NCI-H2107 treated with DMSO at 0.1 percent for 48 hours (cell line): ENCODE measurements around the gene TBL1X.
A peak's percentile ranks its signal among the peaks of the same experiment; 100 is the strongest.

Experiments
- DNase-seq: peaks from one replicate; lab custom pipeline; 2025; ENCODE audit not compliant: unreplicated experiment; lab: John Stamatoyannopoulos, UW

Gene TBL1X

DNA sequence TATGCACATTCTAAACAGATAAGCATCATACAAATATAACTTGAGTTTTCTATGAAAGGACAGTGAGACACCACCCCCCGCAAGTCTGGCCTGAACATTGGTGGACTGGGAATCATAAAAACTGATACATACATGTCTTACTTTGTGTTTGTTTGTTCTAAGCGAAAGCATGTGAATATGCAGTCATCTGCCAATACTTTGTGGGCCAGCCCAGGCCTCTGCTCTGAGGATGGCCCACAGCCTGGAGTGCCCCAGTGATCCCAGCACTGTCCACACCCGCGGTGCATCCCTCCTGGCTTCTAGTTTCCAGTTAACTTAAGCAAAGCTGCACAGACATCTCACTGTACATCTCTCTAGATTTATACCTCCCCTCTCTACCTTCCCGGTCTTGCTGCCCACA, 154.3 kb downstream of the TBL1X start:
- no peak for DNase-seq

DNA sequence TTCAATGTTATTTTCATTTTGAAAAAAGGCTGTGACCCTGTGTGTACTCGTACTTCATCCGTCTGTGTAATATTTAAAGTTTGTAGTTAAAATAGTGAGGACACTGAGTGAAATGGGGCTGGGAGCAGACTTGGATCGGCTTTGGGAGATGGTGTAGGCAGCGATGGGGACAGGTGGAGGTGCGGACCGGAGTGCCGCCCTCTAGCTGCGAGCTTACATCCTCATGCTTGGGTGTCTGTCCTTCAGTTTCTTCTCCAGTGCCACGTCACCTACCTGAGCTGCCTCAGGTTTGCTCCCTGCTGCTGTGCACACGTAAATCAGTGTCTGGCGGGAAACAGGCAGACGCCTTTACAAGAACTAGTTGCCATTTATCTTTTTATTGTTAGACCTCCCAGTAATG, 154.7 kb downstream of the TBL1X start:
- no peak for DNase-seq

DNA sequence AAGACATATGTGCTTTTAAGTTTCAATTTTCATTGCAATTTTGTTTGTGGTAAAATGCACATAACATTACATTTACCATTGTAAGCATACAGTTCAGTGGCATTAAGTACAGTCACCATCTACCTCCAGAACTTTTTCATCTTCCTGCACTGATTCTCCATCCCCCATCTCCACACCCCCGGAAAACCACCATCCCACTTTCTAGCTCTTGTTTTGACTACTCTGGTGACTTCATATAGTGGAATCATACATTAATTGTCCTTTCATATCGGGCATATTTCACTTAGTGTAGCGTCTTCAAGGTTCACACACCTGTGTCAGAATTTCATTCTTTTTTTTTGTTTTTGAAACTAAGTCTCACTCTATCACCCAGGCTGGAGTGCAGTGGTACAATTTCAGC, 157.3 kb downstream of the TBL1X start:
- no peak for DNase-seq

DNA sequence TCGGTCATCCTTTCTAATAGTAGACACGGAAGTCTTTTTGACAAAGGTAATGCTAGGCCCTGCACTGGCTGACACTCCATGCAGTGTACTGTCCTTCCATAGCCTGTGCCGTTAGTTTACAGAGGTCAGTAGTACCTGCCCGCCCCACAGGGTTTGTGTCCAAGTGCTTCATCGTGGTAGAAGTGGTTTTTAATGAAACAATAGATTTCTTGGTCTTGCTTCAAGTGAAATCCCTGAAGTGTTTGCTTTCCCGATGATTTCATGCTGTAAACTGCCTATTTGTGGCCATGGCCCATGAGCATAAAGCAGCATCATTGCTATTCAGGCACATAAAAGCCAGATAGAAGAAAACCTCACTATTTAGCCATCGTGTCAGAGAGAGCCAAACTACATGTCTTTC, 161.5 kb downstream of the TBL1X start:
- peak; percentile 37 for DNase-seq

DNA sequence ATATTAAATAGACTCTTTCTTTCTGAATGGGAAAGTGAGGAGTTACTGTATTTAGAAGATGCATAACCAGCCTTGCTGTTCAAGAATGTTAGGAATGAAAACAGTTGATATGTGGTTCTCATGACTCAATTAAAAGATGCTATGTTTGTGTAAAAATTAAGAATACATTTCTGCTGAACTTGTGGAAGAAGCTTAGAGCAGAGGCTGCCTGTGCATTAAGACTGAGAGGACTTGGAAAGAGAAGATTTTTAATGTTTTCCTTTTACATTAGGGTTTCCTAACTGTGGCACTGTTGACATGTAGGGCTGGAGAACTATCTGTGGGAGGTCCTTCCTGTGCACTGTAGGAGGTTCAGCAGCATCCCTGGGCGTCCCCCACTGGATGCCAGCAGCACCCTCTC, 163.1 kb downstream of the TBL1X start:
- DNase-seq: no peak

DNA sequence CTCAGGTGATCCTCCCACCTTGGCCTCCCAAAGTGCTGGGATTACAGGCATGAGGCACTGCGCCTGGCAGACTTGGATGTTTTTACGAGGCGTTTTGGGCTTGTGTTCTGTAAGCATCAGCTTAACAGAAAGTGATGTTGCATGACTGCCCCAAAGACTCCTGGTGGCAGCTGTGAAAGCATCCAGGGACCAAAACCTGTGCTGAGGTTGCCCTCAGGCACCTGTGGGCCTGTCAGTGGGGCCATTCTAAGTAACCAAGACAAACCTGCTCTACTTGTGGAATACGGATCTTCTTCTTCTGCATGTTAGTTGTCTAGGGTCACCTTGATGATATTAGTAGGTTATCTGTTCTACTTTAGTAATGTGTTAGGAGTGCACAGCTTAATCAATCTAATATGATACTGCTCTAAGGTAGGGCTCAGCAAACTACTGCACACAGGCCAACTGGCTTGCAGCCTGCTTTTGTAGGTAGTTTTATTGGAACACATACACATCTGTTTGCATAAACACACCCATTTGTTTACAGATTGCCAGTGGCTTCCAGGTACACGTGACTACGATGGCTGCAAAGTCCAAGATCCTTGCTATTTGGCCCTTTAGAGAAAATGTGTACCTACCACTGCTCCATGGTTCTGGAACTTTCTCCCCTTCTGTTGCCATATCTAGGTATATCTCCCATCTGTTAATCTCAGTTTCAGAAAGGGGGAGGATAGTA, 164.1 kb downstream of the TBL1X start:
- no peak for DNase-seq

DNA sequence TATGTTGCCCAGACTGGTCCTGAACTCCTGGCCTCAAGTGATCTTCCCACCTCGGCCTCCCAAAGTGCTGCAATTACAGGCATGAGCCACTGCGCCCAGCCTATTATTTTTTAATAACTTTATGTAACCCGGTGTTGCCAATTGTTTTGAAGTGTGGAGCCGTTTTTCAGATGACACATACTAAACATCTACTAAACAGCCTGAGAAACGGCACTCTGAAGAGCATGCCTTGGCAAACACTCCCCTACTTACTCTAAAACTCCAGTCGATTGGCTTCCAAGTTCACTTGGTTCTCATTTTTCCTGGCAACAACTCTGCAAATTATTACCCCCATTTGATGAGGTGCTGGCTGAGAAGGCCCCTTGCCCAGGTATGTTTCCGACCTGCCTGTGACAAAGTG, 169.7 kb downstream of the TBL1X start:
- DNase-seq: no peak

DNA sequence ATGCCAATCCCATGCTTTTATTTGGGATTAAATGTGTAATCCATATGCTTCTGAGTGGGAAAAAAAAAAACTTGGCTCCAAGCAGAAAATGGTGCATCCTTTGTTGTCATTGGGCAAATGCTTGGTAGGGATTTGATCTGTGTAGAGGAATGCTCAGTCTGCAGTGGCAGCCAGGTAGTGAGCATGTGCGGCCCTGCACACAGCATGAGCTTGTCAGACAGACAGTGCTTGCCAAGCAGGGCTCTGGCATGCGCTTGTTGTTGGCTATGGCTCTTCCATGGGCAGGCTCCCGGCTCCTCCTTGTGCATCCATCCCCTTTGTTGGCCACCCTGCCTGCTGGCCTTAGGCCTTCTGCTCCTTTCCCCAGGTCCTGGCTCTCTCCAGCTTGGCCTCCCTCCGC, 170.5 kb downstream of the TBL1X start:
- DNase-seq: no peak

DNA sequence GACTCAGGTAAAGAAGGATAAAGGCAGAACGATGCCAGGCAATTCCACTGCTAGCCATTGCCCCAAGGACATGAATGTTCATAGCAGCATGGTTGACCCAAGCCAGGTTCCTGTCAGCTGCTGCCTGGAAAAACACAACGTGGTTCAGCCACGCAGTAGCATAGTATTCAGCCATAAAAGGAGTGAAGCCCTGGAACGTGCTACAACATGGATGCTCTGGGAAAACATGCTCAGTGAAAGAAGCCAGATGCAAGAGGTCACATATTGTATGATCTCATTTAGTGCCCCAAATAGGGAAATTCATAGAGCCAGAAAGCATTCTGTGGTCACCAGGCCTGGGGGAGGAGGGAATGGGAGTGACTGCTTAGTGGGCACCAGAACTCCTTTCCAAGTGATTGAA, 170.9 kb downstream of the TBL1X start:
- DNase-seq: no peak

DNA sequence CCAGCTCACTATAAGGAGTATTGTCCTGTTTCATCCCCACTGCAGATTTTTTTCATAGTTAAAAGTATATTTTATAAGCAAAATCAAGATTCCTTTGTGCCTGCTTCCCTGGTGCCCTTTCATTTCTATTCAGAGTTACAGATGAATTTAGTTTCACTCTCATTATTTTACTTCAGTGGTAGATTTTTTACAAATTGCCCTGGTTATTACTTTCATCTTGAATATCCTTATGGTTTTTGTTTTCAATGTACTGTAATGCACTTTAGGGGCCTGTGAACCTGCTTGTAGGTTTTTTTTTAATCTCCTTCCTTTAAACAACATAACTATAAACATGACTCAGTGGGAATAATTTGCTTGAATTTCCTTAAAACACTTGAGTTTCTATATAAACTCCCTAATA, 174.0 kb downstream of the TBL1X start:
- DNase-seq: no peak

DNA sequence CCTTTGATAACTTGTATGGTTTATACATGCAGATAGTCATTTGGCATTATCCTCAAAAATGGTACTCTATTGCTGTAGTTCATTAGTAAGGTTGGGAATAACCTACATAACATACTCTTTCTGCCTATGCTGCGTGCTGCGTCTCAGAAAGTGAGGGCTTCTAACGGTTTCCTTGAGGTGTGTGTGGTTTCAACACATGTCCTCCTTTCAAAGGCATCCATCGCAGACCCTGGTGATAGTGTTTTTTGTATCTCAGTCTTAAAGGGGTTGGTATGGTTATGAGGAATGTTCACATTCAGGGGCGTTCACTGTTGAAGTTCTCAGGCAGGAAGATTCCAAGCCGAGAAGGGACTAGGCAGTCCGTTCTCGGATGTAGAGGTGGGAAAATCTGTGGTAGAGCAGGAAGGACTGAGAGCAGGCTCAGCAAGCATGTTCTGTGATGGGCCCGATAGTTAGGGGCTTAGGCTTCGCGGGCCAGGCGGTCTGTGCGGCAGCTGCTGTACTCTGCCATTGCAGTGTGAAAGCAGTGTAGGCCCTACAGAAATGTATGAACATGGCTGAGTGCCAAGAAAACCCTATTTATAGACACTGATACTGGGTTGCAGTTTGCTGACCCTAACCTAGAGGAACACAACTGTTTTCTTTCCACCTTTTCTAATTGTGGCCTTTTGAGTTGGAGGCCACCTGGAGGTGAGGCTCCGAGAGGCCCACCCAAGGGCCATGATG, 177.6 kb downstream of the TBL1X start:
- no peak for DNase-seq

DNA sequence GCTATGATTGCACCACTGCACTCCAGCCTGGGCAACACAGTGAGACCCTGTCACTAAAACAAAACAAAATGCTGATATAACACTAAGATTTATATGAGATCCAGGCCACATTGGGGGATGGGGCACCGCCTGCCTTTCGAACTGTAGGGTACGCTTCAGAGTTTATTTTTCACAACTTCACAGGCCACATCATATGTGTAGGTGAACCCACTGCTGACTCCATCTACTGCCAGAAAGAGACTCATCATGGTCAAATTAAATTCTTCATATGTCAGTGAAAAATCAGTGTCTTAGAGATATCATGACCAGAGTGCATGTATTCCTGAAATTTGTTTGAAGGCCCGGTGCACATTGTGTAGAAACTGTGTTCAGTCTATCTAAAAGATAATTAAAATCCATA, 178.9 kb downstream of the TBL1X start:
- DNase-seq: no peak

DNA sequence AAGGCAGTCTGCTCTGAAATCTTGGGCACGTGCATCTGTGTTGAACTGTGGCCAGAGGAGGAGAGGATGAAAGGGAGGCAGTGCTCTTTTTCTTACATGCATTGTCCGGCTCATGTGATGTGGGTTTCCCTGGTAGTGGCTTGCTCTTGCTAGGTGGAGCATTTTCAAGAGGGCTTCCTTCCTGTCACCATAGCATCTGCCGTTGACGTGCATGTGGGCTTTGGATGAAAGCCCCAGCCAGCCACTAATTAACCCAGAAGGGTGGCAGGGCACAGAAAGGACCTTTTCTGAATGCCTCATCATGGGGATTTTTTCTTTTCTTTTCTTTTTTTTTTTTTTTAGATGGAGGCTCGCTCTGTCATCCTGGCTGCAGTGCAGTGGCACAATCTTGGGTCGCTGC, 179.5 kb downstream of the TBL1X start:
- no peak for DNase-seq

DNA sequence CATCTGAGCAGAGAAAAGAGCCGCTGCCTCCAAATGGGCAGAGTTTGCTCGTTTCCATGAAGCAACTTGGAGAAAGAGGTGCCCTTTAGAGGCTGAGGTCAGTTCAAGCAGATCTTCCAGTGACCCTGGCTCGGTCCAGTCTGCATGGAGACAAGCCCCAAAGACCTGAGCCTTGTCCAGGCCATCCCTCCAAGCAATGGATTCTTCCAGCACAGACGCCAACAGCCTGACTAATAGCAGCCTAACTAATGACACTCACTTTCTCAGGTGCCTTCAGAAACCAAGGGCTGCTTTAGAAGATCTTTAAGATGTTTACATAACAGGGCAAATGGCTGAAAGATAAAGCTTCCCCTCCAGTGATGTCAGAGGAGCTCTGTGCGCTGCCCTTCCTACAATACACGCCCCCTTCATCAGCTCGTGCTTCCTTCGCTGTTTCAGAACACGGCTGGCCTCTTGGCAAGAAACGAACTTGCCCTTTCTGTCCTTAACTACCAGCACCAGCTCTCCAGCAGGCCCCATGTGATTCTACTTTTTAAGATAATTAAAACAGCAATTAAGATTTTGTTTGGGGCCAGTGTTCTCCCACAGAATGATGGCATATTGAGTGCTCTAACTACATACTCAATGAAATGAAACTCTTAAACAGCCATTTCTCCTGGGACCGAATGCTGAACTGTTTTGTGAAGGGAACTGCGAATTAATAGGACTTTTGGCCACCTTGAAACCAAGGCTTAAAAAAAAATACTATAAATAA, 181.8 kb downstream of the TBL1X start:
- DNase-seq: no peak

DNA sequence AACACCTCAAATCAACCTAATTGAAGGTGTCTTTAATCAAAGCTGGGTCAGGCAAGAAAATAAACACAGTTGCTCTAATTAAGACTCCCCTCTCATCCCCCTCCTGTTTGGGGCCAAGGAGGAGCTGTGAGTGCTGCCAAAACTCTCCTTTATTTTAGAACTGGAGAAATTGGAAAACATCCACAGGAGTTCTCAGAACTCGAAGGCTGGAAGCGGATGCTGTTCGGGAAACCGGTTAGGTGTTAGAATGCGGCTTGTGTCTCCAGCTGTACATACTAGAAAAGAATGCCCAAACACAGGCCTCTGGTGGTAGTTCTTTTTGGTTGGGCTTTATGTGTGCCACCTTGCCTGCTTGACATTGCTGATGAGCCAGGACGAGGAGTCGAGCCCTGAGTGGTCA, 182.6 kb downstream of the TBL1X start:
- no peak for DNase-seq

DNA sequence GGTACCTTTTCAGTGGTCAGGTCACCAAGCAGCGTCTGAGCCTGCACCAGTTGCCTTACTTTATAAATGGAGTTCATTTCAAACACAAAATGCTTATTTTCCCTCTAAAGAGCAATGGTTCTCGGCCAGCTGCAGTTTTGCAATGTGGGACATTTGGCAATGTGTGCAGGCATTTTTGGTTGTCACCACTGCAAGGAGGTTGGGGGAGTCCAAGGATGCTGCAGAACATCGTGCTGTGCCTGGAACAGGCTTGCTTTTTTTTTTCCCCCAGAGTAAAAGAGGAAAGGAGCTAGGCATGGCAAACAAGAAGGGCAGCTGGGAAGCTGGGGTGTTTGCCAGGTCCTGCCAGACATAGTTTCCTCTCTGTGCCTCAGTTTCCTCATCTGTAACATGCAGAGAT, 185.2 kb downstream of the TBL1X start:
- DNase-seq: no peak

DNA sequence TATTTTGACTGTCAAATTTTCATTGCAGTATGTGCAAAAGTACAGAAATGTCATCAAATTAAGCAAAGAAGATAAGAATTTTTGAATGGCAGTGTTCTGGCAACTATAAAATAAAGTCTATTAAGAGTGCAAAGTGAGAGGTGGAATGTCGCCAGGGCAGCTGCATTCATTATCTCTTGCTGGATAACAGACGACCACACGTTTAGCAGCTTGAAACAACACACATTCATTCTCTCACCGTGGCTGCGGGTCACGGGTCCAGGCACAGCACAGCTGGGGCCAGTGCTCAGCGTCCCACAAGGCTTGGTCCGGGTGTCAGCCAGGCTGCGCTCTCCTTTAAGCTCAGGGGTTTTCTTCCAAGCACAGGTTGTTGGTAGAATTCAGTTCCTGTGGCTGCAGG, 186.9 kb downstream of the TBL1X start:
- DNase-seq: no peak

DNA sequence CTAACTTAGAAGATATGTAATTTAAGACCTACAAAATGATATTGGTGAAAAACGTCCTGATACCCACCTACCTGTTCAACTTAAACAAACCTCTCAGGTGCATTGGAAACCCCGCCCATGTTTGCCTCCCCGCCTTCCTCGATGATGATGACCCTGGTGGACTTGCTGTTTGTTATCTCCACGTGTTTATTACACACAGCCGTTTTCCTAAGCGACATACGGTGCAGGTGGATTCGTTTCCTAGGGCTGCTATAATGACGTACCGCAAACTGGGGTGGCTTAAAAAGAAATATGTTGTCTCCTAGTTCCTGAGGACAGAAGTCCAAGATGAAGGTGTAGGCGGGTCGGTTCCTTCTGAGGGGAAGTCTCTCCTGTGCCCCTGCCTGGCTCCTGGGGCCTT, 190.1 kb downstream of the TBL1X start:
- DNase-seq: no peak

DNA sequence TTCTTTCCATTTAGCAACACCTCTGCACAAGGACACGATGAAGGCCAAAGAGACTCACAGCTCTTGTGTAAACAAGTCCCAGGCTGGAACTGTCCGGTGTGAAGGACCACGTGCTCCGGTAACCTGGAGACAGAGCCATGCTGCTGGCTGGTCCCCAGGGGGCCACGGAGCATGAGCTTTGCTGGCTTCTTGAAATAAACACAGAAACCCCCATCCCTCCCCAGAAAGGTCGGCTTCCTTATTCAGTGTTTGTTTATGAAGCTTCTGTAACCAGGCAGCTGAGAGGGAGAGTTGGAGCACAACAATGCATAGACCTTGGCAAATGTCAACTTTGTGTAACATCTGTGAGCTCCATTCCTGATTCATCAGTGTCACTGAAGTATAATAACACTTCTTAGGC, 191.4 kb downstream of the TBL1X start:
- DNase-seq: peak; percentile 73

DNA sequence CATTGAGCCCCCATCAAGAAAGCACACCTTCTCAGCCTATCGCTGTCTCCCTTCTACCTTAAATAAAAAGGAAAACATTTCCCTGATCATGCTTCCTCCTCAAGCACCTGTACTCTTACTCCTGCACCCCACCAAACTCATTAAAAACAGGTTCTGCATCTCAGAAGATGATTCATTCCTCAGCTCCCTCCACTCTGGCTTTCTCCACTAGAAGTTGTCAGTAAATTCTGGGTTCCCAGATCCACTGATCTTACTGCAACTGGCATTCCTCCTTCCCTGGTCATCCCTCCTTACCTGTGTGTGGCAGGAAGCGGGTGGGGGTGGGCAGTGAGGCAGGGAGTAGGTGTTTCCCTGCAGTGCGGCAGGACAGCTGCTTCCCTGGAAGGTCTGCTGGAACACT, 192.0 kb downstream of the TBL1X start:
- DNase-seq: no peak

DNA sequence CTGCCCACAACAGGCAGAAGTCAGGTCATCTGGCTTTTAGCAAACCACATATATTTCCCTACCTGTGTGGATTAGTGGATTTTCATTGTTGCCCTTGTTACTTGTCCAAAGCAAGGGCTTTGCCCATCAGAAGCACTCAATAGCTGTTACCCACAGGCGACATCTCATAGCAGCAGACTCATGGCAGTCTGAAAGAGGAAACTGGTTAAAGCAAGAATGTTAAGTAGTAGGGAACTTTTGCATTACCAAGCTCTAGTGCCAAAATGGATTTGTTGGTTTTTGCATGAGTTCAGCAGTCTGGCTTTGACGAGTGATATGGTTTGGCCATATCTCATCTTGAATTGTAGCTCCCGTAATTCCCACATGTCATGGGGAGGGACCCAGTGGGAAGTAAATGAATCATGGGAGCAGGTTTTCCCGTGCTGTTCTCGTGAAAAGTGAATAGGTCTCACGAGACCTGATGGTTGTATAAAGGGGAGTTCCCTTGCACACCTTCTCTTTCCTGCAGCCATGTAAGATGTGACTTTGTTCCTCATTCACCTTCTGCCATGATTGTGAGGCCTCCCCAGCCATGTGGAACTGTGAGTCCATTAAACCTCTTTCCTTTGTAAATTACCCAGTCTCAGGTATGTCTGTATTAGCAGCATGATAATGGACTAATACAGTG, 192.9 kb downstream of the TBL1X start:
- no peak for DNase-seq

DNA sequence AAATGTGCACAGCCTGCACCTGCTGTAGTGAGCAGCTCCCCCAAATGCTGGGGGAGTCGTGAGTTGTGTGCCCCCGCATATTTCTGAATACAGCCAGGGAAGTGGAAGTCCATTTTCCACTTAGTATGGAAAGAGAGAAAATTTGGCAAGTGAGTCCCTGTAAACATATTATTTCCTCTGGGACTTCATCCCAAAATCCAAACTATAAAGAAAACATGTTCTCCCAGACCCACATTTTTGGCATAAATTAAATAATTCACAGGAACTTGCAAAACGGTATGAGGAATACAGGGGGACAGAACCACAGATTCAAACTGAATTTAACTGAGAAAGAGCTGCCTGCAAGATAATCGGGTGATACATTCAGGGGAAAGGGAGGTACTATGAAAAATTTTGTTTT, 193.6 kb downstream of the TBL1X start:
- no peak for DNase-seq
